PC-9 (cell line): ENCODE results near the gene SFTA2. TPM values are rescaled to one million over a fixed set of nuclear protein-coding genes. Genes with fewer than 3 reads are reported as not detected.

ENCODE experiments used
- BruUV-seq: library from RNA; stranded (reverse); fragments of 400-500 nt; replicated peaks from 2 replicates; lab custom pipeline; 2021; lab: Mats Ljungman, UMichigan
- CTCF ChIA-PET: fragments of 300-600 bp; sonication (Branson Sonifier 250); formaldehyde crosslinking; loops from one replicate; lab custom pipeline; 2022; ENCODE audit warnings: antibody characterized with exemption; lab: Charles Lee
- POLR2A ChIA-PET: fragments of 300-600 bp; sonication (Branson Sonifier 250); formaldehyde crosslinking; loops from one replicate; lab custom pipeline; 2022; ENCODE audit warnings: antibody characterized with exemption; ENCODE audit not compliant: unreplicated experiment; lab: Charles Lee
- DNase-seq, 2 experiments: peaks; one replicate each; pipeline versions ENCODE4 v3.0.0 to v3.0.0-alpha.2; 2015 to 2022; ENCODE audit warnings: mixed read lengths in 1 of 2
- H2AFZ ChIP-seq: fragments of 200-600 bp; sonication (generic); 2 replicates; pipeline ENCODE4 v1.8.1; 2017; ENCODE audit warnings: antibody characterized with exemption
- H3F3A ChIP-seq: fragments of 200-600 bp; sonication (generic); 2 replicates; pipeline ENCODE4 v1.8.1; 2017; ENCODE audit warnings: antibody characterized with exemption, mild to moderate bottlenecking, low read depth; ENCODE audit not compliant: insufficient read depth
- H3K27ac ChIP-seq: fragments of 200-600 bp; sonication (generic); 2 replicates; pipeline ENCODE4 v1.6.1; 2016; ENCODE audit warnings: mixed run types
- H3K27me3 ChIP-seq: fragments of 200-600 bp; sonication (generic); 2 replicates; pipeline ENCODE4 v1.6.1; 2016; ENCODE audit warnings: low read depth, mixed run types; ENCODE audit not compliant: insufficient read depth
- H3K36me3 ChIP-seq: fragments of 200-600 bp; sonication (generic); 2 replicates; pipeline ENCODE4 v1.6.1; 2016; ENCODE audit warnings: low read depth, mixed run types
- H3K4me1 ChIP-seq: fragments of 200-600 bp; sonication (generic); replicated peaks from 2 replicates; pipeline ENCODE4 v1.6.1; 2016; ENCODE audit warnings: mixed run types; ENCODE audit not compliant: insufficient read depth
- H3K4me2 ChIP-seq: fragments of 200-600 bp; sonication (generic); 2 replicates; pipeline ENCODE4 v1.6.1; 2017; ENCODE audit warnings: mixed run types
- H3K4me3 ChIP-seq: fragments of 200-600 bp; sonication (generic); 2 replicates; pipeline ENCODE4 v1.6.1; 2016; ENCODE audit warnings: mixed run types
- H3K79me2 ChIP-seq: fragments of 200-600 bp; sonication (generic); 2 replicates; pipeline ENCODE4 v1.6.1; 2017; ENCODE audit warnings: low read depth, mixed run types
- H3K9me2 ChIP-seq: fragments of 200-600 bp; sonication (generic); 2 replicates; pipeline ENCODE4 v1.8.1; 2017; ENCODE audit warnings: mild to moderate bottlenecking; ENCODE audit not compliant: insufficient read depth
- H3K9me3 ChIP-seq: fragments of 200-600 bp; sonication (generic); 2 replicates; pipeline ENCODE4 v1.8.1; 2016; ENCODE audit warnings: low read depth; ENCODE audit not compliant: insufficient read depth
- H4K20me1 ChIP-seq: fragments of 200-600 bp; sonication (generic); 2 replicates; pipeline ENCODE4 v1.8.1; 2017; ENCODE audit not compliant: insufficient read depth
- CTCF ChIP-seq: fragments of 200-600 bp; sonication (generic); conservative IDR thresholded peaks from 2 replicates; pipeline ENCODE4 v1.6.1; 2017; ENCODE audit warnings: mixed run types, antibody characterized with exemption, mild to moderate bottlenecking, moderate library complexity
- EZH2 ChIP-seq: fragments of 200-600 bp; sonication (generic); IDR thresholded peaks from 2 replicates; pipeline ENCODE4 v1.8.0; 2017; ENCODE audit warnings: antibody characterized with exemption, low read depth
- intact Hi-C: fragments of 100-400 bp; cut with micrococcal nuclease; formaldehyde crosslinking; loops from one replicate; pipeline ENCODE4 v1.10.0; 2022; ENCODE audit not compliant: unreplicated experiment
- total RNA-seq: library from RNA; stranded (reverse); gene quantifications from 2 replicates; pipeline ENCODE4 v1.2.3, GENCODE V29; 2021

The SFTA2 gene
- total RNA-seq, 1 experiment from 2014 or later: 0.72 TPM

- H3K27me3 ChIP-seq: no peaks in the 10 kb centered on the region
- no peak for TF ChIP-seq CTCF
- no peak for TF ChIP-seq EZH2
- no peak overlapping the region for H2AFZ ChIP-seq
- H3K27ac ChIP-seq: no peak overlapping the region
- DNase-seq: no peak
- no peak overlapping the region for H3K4me2 ChIP-seq
- H3K9me2 ChIP-seq: no peaks in the 10 kb centered on the region
- peaks cover 1% of the 10 kb centered on the region; the same call in 1 of the 2 replicates for H3K4me1 ChIP-seq
- POLR2A ChIA-PET: no interaction called here
- no peak overlapping the region for H3K4me3 ChIP-seq
- CTCF ChIA-PET: no interaction called here
- intact Hi-C loops: no loop called here
- no peaks in the 10 kb centered on the region for H3K9me3 ChIP-seq
- H4K20me1 ChIP-seq: peaks cover 27% of the 10 kb centered on the region
- H3K36me3 ChIP-seq: peaks cover 38% of the 10 kb centered on the region
- peaks cover 23% of the 10 kb centered on the region for H3K79me2 ChIP-seq
- H3F3A ChIP-seq: peaks cover 9% of the 10 kb centered on the region
- no TSS peak for BruUV-seq
Observed at GRCh38 chr6:30893001-30893591, 38.9 kb downstream of the SFTA2 start.

GRCh38 chr6:30891816-30892538, 40.0 kb downstream of the SFTA2 start:
- H3K4me1 ChIP-seq: peaks cover 12% of the 10 kb centered on the region
- no peak overlapping the region for H3K4me2 ChIP-seq
- no TSS peak for BruUV-seq
- H4K20me1 ChIP-seq: peaks cover 38% of the 10 kb centered on the region
- no peaks in the 10 kb centered on the region for H3K27me3 ChIP-seq
- H3K27ac ChIP-seq: no peak overlapping the region
- CTCF ChIA-PET: no interaction called here
- TF ChIP-seq EZH2: no peak
- no peak for TF ChIP-seq CTCF
- H2AFZ ChIP-seq: no peak overlapping the region
- peaks cover 42% of the 10 kb centered on the region for H3K36me3 ChIP-seq
- DNase-seq: no peak
- intact Hi-C loops: no loop called here
- H3K79me2 ChIP-seq: peaks cover 34% of the 10 kb centered on the region
- H3K9me2 ChIP-seq: no peaks in the 10 kb centered on the region
- H3K9me3 ChIP-seq: no peaks in the 10 kb centered on the region
- no peak overlapping the region for H3K4me3 ChIP-seq
- H3F3A ChIP-seq: peaks cover 5% of the 10 kb centered on the region; the same call in 1 of the 2 replicates
- POLR2A ChIA-PET: no interaction called here

GRCh38 chr6:30891450-30891723, 40.6 kb downstream of the SFTA2 start:
- ChIA-PET POLR2A (no interaction called here), CTCF (no interaction called here)
- Histone ChIP-seq H3K4me2 (no peak overlapping the region), H3K9me2 (no peaks in the 10 kb centered on the region), H4K20me1 (peaks cover 44% of the 10 kb centered on the region), H3K9me3 (no peaks in the 10 kb centered on the region), H2AFZ (no peak overlapping the region), H3K27me3 (no peaks in the 10 kb centered on the region), H3K27ac (no peak overlapping the region), H3K36me3 (peaks cover 40% of the 10 kb centered on the region), H3K4me3 (no peak overlapping the region), H3F3A (peaks cover 10% of the 10 kb centered on the region), H3K4me1 (peaks cover 18% of the 10 kb centered on the region), H3K79me2 (peaks cover 40% of the 10 kb centered on the region)
- no TSS peak for BruUV-seq
- no peak for TF ChIP-seq EZH2
- no peak for TF ChIP-seq CTCF
- DNase-seq: no peak
- intact Hi-C loops: no loop called here
